Thyroid gland (tissue), 4 donors: ENCODE results near the gene FBXO2. TPM values are rescaled to one million over a fixed set of nuclear protein-coding genes. Genes with fewer than 3 reads are reported as not detected.

Source experiments
- DNase-seq, 2 donors: peaks; one replicate each; pipeline ENCODE4 v3.0.0-alpha.2; 2019
- H3K27ac ChIP-seq, 3 donors: fragments of 200-600 bp; sonication (generic); 1 replicate in 2 of 3; 2 replicates in 1 of 3; pipeline ENCODE4 v1.5.1; 2016 to 2019; ENCODE audit warnings: mild to moderate bottlenecking in 1 of 3, moderate library complexity in 1 of 3
- H3K27me3 ChIP-seq: fragments of 200-600 bp; sonication (generic); one replicate; pipeline ENCODE4 v1.5.1; 2019
- H3K36me3 ChIP-seq, 2 donors: fragments of 200-600 bp; sonication (generic); one replicate each; pipeline ENCODE4 v1.5.1; 2016 to 2019
- H3K4me1 ChIP-seq, 2 donors: fragments of 200-600 bp; sonication (generic); one replicate each; pipeline ENCODE4 v1.5.1; 2017 to 2019
- H3K4me3 ChIP-seq, 3 donors: fragments of 200-600 bp; sonication (generic); replicated peaks in 1 of 3; 1 replicate in 2 of 3; 2 replicates in 1 of 3; pipeline ENCODE4 v1.5.1; 2016; ENCODE audit warnings: mild to moderate bottlenecking in 1 of 3
- H3K9me3 ChIP-seq: fragments of 200-600 bp; sonication (generic); one replicate; pipeline ENCODE4 v1.5.1; 2017
- CTCF ChIP-seq, 6 experiments: fragments of 200-600 bp in 3 of 6; fragments of 450-650 bp in 3 of 6; sonication (generic) in 3 of 6; IDR thresholded peaks; one replicate each; pipeline ENCODE4 v1.5.1; 2016 to 2019; ENCODE audit warnings: antibody characterized with exemption in 6 of 6, mild to moderate bottlenecking in 2 of 6, inconsistent platforms in 1 of 6, moderate library complexity in 1 of 6
- POLR2A ChIP-seq, 2 donors: fragments of 450-650 bp; IDR thresholded peaks; one replicate each; pipeline ENCODE4 v1.6.1; 2017; ENCODE audit warnings: antibody characterized with exemption in 2 of 2, mild to moderate bottlenecking in 2 of 2, moderate library complexity in 1 of 2
- WGBS, 2 donors: methylation state at CpG; one replicate each; pipeline ENCODE4 v1.1.5; 2017; 5-methylcytosine and 5-hydroxymethylcytosine counted together
- intact Hi-C: fragments of 100-400 bp; cut with DNase I; formaldehyde crosslinking; loops from one replicate; pipeline ENCODE4 v1.15.1; 2023
- total RNA-seq, 4 donors: library from RNA; depleted of rRNA; stranded (reverse); fragments of >200 nt; gene quantifications; one replicate each; pipeline ENCODE4 v1.2.3, GENCODE V29; 2016

The FBXO2 gene
- total RNA-seq, 4 donors from 2014 or later = 4.3 to 9.9 (median 6.7) TPM

DNA sequence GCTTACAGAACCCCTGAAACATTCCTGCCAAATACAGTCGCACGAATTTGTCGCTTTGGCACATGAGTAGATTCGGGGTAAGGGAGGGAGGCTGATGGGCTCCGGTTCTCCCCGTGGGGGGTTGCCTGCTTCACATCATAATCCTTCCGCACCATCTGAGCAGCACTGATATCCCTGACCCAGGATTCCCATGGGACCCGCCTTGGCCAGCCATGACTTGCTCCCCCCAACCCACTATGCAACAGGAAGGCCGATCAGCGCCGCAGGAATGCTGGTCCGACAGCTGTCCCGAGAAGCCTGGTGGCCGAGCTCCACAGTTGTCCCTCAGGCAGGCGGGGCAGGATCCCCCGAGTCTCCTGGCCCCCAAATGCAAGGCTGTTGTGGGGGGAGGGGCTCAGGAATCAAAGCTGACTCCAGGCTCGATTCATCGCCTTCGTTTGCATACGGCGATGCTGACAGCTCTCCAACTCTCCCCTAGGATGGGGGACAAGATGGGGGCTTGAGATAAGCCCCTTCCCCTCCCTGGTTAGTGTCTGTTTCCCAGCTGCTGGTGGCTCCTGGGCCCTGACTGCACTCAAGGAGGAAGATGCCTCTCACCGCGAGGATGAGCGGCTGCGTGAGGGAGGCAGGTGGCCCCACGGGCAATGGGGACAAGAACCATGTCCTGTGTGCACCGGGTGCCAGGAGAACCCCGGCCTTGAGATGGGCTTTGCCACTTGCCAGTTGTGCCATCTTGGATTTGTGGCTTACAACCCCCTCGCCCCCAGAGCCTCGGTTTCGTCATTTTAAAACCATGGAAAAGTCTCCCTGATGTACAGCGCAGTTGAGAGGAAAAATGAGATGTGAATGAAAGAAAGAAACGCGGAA, 46.6 kb upstream of the FBXO2 start:
- Histone ChIP-seq H3K4me3 (no peak overlapping the region), H3K36me3 (no peaks in the 10 kb centered on the region), H3K9me3 (no peaks in the 10 kb centered on the region), H3K27ac (no peak overlapping the region), H3K4me1 (no peaks in the 10 kb centered on the region), H3K27me3 (no peaks in the 10 kb centered on the region)
- TF ChIP-seq POLR2A (IDR thresholded peaks at IDR 0.05) = no peak
- no peak for TF ChIP-seq CTCF (IDR thresholded peaks at IDR 0.05)
- 48 to 56% methylated on average over 29 to 31 of the region's 34 CpGs for WGBS, 2 donors
- DNase-seq = no peak
- intact Hi-C loops = no loop called here

- Histone ChIP-seq H3K4me1 (no peaks in the 10 kb centered on the region), H3K9me3 (no peaks in the 10 kb centered on the region), H3K36me3 (no peaks in the 10 kb centered on the region), H3K4me3 (no peak overlapping the region), H3K27ac (no peak overlapping the region), H3K27me3 (no peaks in the 10 kb centered on the region)
- intact Hi-C loops = no loop called here
- DNase-seq = no peak
- no peak for TF ChIP-seq POLR2A (IDR thresholded peaks at IDR 0.05)
- no peak for TF ChIP-seq CTCF (IDR thresholded peaks at IDR 0.05)
- 75 to 81% methylated on average over 5 of the region's 5 CpGs for WGBS, 2 donors
Observed at GRCh38 chr1:11697893-11698210, 43.6 kb upstream of the FBXO2 start.

DNA sequence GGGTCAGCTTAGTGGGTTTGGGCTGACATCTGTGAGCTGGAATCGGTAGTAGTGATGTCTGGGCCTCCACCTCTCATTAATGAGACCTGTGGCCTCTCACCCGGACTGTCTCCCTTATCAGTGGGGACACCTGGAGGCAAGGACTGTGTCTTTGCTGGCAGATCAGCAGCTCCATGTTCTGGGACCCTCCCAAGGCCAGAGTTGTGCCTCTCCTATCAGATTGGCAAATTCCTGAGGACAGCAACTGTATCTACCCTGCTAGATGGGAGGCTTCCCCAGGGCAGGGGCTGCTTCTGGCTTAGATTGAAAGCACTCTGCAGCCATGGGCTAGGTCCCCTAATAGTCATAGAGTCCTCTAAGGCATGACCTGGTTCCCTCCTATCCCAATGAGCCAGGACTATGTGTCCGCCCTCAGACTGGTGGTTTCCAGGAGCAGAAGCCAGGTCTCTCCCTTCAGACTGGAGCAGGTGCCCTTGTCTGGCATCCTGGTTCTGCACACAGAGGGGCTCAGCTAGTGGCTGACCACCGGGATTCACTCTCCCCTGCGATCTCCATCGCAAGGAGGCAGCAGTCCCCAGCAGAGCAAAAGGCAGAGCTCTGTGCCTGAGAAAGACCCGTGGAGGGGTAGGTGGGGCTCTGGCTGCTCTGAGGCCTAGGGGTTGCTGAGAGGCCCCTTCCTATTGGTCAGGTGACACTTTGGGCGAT, 43.1 kb upstream of the FBXO2 start:
- Histone ChIP-seq H3K9me3 (no peaks in the 10 kb centered on the region), H3K36me3 (no peaks in the 10 kb centered on the region), H3K4me3 (no peak overlapping the region), H3K4me1 (no peaks in the 10 kb centered on the region), H3K27ac (no peak overlapping the region), H3K27me3 (no peaks in the 10 kb centered on the region)
- intact Hi-C loops = no loop called here
- no peak for TF ChIP-seq CTCF (IDR thresholded peaks at IDR 0.05)
- TF ChIP-seq POLR2A (IDR thresholded peaks at IDR 0.05) = no peak
- DNase-seq = no peak
- 63 to 80% methylated on average over 7 to 8 of the region's 8 CpGs for WGBS, 2 donors

DNA sequence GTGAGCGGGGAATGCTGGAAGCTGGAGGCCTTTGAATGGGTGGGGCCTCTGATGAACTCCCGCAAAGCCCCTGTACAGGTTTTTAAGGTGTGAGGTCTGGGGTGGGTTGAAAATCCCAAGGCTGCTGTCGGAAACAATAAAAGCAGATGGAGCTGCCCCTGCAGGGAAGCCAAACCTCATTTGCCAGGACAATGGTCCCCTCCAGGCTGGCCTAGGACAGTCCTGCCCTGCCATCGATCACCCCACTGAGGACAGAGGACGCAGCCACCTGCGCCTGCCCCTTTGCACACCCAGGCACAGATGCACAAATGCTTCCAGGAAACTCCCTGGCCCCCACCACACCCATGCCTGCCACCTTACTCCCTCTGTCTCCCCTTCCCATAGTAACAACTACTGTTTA, 41.6 kb upstream of the FBXO2 start:
- no peak for DNase-seq
- Histone ChIP-seq H3K27ac (no peak overlapping the region), H3K9me3 (no peaks in the 10 kb centered on the region), H3K4me3 (no peak overlapping the region), H3K27me3 (peaks cover 2% of the 10 kb centered on the region), H3K36me3 (no peaks in the 10 kb centered on the region), H3K4me1 (peaks cover 0 to 13% of the 10 kb centered on the region in 2 donors)
- TF ChIP-seq CTCF (IDR thresholded peaks at IDR 0.05) (no peak), POLR2A (IDR thresholded peaks at IDR 0.05) (no peak)
- WGBS, 2 donors = 77 to 82% methylated on average over 6 of the region's 6 CpGs
- intact Hi-C loops = no loop called here

GRCh38 chr1:11693917-11694316, 39.7 kb upstream of the FBXO2 start:
- Histone ChIP-seq H3K27ac (no peak overlapping the region), H3K9me3 (no peaks in the 10 kb centered on the region), H3K4me3 (no peak overlapping the region), H3K36me3 (no peaks in the 10 kb centered on the region), H3K4me1 (peaks cover 0 to 22% of the 10 kb centered on the region in 2 donors), H3K27me3 (peaks cover 16% of the 10 kb centered on the region)
- WGBS, 2 donors = 68 to 70% methylated on average over 5 of the region's 5 CpGs
- no peak for DNase-seq
- TF ChIP-seq POLR2A (IDR thresholded peaks at IDR 0.05) (no peak), CTCF (IDR thresholded peaks at IDR 0.05) (no peak)
- intact Hi-C loops = no loop called here
